ENCODE data around the gene SAG. TPM values are rescaled to one million over a fixed set of nuclear protein-coding genes. Genes with fewer than 3 reads are reported as not detected.
A peak's percentile ranks its signal among the peaks of the same experiment; 100 is the strongest.

Gene SAG
- total RNA-seq, 1 donor from 2014 or later = 0.04 TPM

- ATAC-seq (ENCODE audit: low read depth) (no peak), DNase-seq (no peak)
- intact Hi-C loops (cut with micrococcal nuclease) = no loop called here
- H3K36me3 Mint-ChIP-seq (ENCODE audit: low read depth) = peaks cover 93% of the 10 kb centered on the region
- TF ChIP-seq CTCF (IDR thresholded peaks at IDR 0.05) = no peak
- no peaks in the 10 kb centered on the region for H3K27me3 Mint-ChIP-seq
- POLR2A ChIA-PET = no interaction called here
- CTCF ChIA-PET = no interaction called here
- H3K27ac Mint-ChIP-seq = peak overlapping the region; percentile 8
- no peaks in the 10 kb centered on the region for H3K9me3 Mint-ChIP-seq
- H3K4me3 Mint-ChIP-seq = no peak overlapping the region
- H3K4me1 Mint-ChIP-seq = peaks cover 29% of the 10 kb centered on the region
Measured at GRCh38 chr2:233262562-233262961, 45.1 kb upstream of the SAG start.

- Mint-ChIP-seq H3K9me3 (no peaks in the 10 kb centered on the region), H3K36me3 (ENCODE audit: low read depth) (peaks cover 95% of the 10 kb centered on the region), H3K4me1 (peaks cover 35% of the 10 kb centered on the region), H3K27me3 (no peaks in the 10 kb centered on the region), H3K4me3 (no peak overlapping the region), H3K27ac (no peak overlapping the region)
- TF ChIP-seq CTCF (IDR thresholded peaks at IDR 0.05) = no peak
- ChIA-PET CTCF (interaction anchor here (1.1 kb wide), 1 partner anchor 11 kb away, joined by 3 read pairs; no protein-coding TSS in a partner anchor), POLR2A (no interaction called here)
- DNase-seq (no peak), ATAC-seq (ENCODE audit: low read depth) (no peak)
- intact Hi-C loops (cut with micrococcal nuclease) = no loop called here
Measured at GRCh38 chr2:233263045-233263570, 44.5 kb upstream of the SAG start.

GRCh38 chr2:233264667-233265066, 42.9 kb upstream of the SAG start:
- ATAC-seq (ENCODE audit: low read depth) (no peak), DNase-seq (no peak)
- Mint-ChIP-seq H3K27ac (no peak overlapping the region), H3K4me3 (no peak overlapping the region), H3K4me1 (peaks cover 47% of the 10 kb centered on the region), H3K9me3 (no peaks in the 10 kb centered on the region), H3K36me3 (ENCODE audit: low read depth) (peaks cover 94% of the 10 kb centered on the region), H3K27me3 (no peaks in the 10 kb centered on the region)
- ChIA-PET CTCF (no interaction called here), POLR2A (no interaction called here)
- no peak for TF ChIP-seq CTCF (IDR thresholded peaks at IDR 0.05)
- intact Hi-C loops (cut with micrococcal nuclease) = loop anchor here (5.0 kb wide), 2 partner anchors 68 to 118 kb away; no protein-coding TSS in a partner anchor

- Mint-ChIP-seq H3K27me3 (no peaks in the 10 kb centered on the region), H3K27ac (peak overlapping the region; percentile 73), H3K4me3 (no peak overlapping the region), H3K4me1 (peaks cover 59% of the 10 kb centered on the region), H3K36me3 (ENCODE audit: low read depth) (peaks cover 94% of the 10 kb centered on the region), H3K9me3 (no peaks in the 10 kb centered on the region)
- intact Hi-C loops (cut with micrococcal nuclease) = loop anchor here (5.0 kb wide), 2 partner anchors 66 to 116 kb away; no protein-coding TSS in a partner anchor
- DNase-seq (no peak), ATAC-seq (ENCODE audit: low read depth) (no peak)
- TF ChIP-seq CTCF (IDR thresholded peaks at IDR 0.05) = no peak
- CTCF ChIA-PET = no interaction called here
- POLR2A ChIA-PET = no interaction called here
Measured at GRCh38 chr2:233265899-233266431, 41.7 kb upstream of the SAG start.

GRCh38 chr2:233266481-233266880, 41.1 kb upstream of the SAG start:
- Mint-ChIP-seq H3K36me3 (ENCODE audit: low read depth) (peaks cover 91% of the 10 kb centered on the region), H3K4me3 (no peak overlapping the region)
- intact Hi-C loops (cut with micrococcal nuclease) = loop anchor here (5.0 kb wide), 2 partner anchors 66 to 116 kb away; no protein-coding TSS in a partner anchor

More at GRCh38 chr2:233266481-233266880, 41.1 kb upstream of the SAG start:
- ChIA-PET CTCF (no interaction called here), POLR2A (no interaction called here)
- no peaks in the 10 kb centered on the region for H3K9me3 Mint-ChIP-seq
- H3K27me3 Mint-ChIP-seq = no peaks in the 10 kb centered on the region
- DNase-seq (no peak), ATAC-seq (ENCODE audit: low read depth) (no peak)
- peaks cover 60% of the 10 kb centered on the region for H3K4me1 Mint-ChIP-seq
- no peak for TF ChIP-seq CTCF (IDR thresholded peaks at IDR 0.05)
- H3K27ac Mint-ChIP-seq = peak overlapping the region; percentile 82
